HCT116 (cell line): Measurements from ENCODE around the gene CEBPA.

Source experiments
- FOSL1 ChIP-seq: IDR thresholded peaks from 2 replicates; pipeline ENCODE4 v1.6.1; 2012; ENCODE audit warnings: low read depth
- SP1 ChIP-seq: IDR thresholded peaks from 2 replicates; pipeline ENCODE4 v1.6.1; 2012; ENCODE audit warnings: low read depth
- SRF ChIP-seq: IDR thresholded peaks from 2 replicates; pipeline ENCODE4 v1.6.1; 2012; ENCODE audit warnings: low read depth
- YY1 ChIP-seq: IDR thresholded peaks from 2 replicates; pipeline ENCODE4 v1.6.1; 2011; ENCODE audit warnings: low read length, low read depth, moderate library complexity, mild to moderate bottlenecking; ENCODE audit not compliant: insufficient replicate concordance; ENCODE audit errors: extremely low read depth
- TF ChIP-seq, protein P1 (sequence below), 3 experiments: fragments of 200-600 bp in 1 of 3; sonication (generic) in 1 of 3; IDR thresholded peaks in 2 of 3; conservative IDR thresholded peaks in 1 of 3; 2 replicates each; pipeline ENCODE4 v1.5.1; 2012 to 2017; ENCODE audit warnings: low read depth in 2 of 3, low read length in 2 of 3, antibody characterized with exemption in 1 of 3, borderline replicate concordance in 1 of 3, control low read depth in 1 of 3, mild to moderate bottlenecking in 1 of 3, mixed read lengths in 1 of 3, mixed run types in 1 of 3, moderate library complexity in 1 of 3; ENCODE audit not compliant: insufficient read depth in 1 of 3
- TF ChIP-seq, protein P2 (sequence below): IDR thresholded peaks from 2 replicates; pipeline ENCODE4 v1.6.1; 2011; ENCODE audit warnings: mild to moderate bottlenecking, low read length, moderate library complexity; ENCODE audit not compliant: insufficient replicate concordance; ENCODE audit errors: extremely low read depth
- TF ChIP-seq, protein P3 (sequence below): IDR thresholded peaks from 2 replicates; pipeline ENCODE4 v1.6.1; 2012

GRCh38 chr19:33255781-33256180 lies 46.6 kb downstream of the CEBPA start:
- TF ChIP-seq, protein P1, sequence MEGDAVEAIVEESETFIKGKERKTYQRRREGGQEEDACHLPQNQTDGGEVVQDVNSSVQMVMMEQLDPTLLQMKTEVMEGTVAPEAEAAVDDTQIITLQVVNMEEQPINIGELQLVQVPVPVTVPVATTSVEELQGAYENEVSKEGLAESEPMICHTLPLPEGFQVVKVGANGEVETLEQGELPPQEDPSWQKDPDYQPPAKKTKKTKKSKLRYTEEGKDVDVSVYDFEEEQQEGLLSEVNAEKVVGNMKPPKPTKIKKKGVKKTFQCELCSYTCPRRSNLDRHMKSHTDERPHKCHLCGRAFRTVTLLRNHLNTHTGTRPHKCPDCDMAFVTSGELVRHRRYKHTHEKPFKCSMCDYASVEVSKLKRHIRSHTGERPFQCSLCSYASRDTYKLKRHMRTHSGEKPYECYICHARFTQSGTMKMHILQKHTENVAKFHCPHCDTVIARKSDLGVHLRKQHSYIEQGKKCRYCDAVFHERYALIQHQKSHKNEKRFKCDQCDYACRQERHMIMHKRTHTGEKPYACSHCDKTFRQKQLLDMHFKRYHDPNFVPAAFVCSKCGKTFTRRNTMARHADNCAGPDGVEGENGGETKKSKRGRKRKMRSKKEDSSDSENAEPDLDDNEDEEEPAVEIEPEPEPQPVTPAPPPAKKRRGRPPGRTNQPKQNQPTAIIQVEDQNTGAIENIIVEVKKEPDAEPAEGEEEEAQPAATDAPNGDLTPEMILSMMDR (IDR thresholded peaks at IDR 0.05 in 2 of 3, conservative IDR thresholded peaks at IDR 0.05 in 1 of 3; ENCODE audit: borderline replicate concordance in 1 of 3, insufficient read depth in 1 of 3, low read depth in 2 of 3, low read length in 2 of 3): no peak
- TF ChIP-seq SRF: no peak
- no peak for TF ChIP-seq SP1
- no peak for TF ChIP-seq FOSL1
- TF ChIP-seq YY1: no peak
- TF ChIP-seq, protein P2, sequence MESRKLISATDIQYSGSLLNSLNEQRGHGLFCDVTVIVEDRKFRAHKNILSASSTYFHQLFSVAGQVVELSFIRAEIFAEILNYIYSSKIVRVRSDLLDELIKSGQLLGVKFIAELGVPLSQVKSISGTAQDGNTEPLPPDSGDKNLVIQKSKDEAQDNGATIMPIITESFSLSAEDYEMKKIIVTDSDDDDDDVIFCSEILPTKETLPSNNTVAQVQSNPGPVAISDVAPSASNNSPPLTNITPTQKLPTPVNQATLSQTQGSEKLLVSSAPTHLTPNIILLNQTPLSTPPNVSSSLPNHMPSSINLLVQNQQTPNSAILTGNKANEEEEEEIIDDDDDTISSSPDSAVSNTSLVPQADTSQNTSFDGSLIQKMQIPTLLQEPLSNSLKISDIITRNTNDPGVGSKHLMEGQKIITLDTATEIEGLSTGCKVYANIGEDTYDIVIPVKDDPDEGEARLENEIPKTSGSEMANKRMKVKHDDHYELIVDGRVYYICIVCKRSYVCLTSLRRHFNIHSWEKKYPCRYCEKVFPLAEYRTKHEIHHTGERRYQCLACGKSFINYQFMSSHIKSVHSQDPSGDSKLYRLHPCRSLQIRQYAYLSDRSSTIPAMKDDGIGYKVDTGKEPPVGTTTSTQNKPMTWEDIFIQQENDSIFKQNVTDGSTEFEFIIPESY: no peak
- TF ChIP-seq, protein P3, sequence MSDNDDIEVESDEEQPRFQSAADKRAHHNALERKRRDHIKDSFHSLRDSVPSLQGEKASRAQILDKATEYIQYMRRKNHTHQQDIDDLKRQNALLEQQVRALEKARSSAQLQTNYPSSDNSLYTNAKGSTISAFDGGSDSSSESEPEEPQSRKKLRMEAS: no peak
